Small intestine (tissue), 7 donors: Measurements from ENCODE around the gene LAMA2. TPM values are rescaled to one million over a fixed set of nuclear protein-coding genes. Genes with fewer than 3 reads are reported as not detected.

Experiments
- DNase-seq, 2 donors: peaks; one replicate each; pipeline versions ENCODE4 v3.0.0 to v3.0.0-alpha.2; 2013
- FAIRE-seq: peaks from 2 replicates; lab custom pipeline; 2012; peaks lifted over from hg19 to GRCh38; lab: Jason Lieb, UNC
- H3K27ac ChIP-seq, 3 donors: one replicate each; pipeline ENCODE4 v1.5.1; 2013; ENCODE audit warnings: low read length in 2 of 3, mild to moderate bottlenecking in 2 of 3, control low read depth in 1 of 3, inconsistent platforms in 1 of 3, low read depth in 1 of 3, moderate library complexity in 1 of 3
- H3K27me3 ChIP-seq, 3 donors: one replicate each; pipeline ENCODE4 v1.6.1; 2013; ENCODE audit warnings: low read length in 3 of 3, inconsistent platforms in 1 of 3; ENCODE audit not compliant: control insufficient read depth in 3 of 3, insufficient read depth in 3 of 3
- H3K36me3 ChIP-seq, 3 donors: one replicate each; pipeline ENCODE4 v1.6.1; 2013; ENCODE audit warnings: low read length in 3 of 3, inconsistent platforms in 1 of 3, low read depth in 1 of 3, mild to moderate bottlenecking in 1 of 3, moderate library complexity in 1 of 3; ENCODE audit not compliant: control insufficient read depth in 3 of 3, insufficient read depth in 2 of 3
- H3K4me1 ChIP-seq, 3 donors: one replicate each; pipeline ENCODE4 v1.6.1; 2013; ENCODE audit warnings: low read length in 2 of 3, inconsistent platforms in 1 of 3, low read depth in 1 of 3, mild to moderate bottlenecking in 1 of 3, moderate library complexity in 1 of 3; ENCODE audit not compliant: control insufficient read depth in 3 of 3, insufficient read depth in 2 of 3
- H3K4me3 ChIP-seq, 3 donors: one replicate each; pipeline ENCODE4 v1.5.1; 2013; ENCODE audit warnings: low read length in 3 of 3, control low read depth in 1 of 3, inconsistent platforms in 1 of 3, low read depth in 1 of 3, mild to moderate bottlenecking in 1 of 3, moderate library complexity in 1 of 3
- H3K9me3 ChIP-seq, 2 donors: one replicate each; pipeline ENCODE4 v1.6.1; 2013; ENCODE audit warnings: low read depth in 1 of 2, low read length in 1 of 2; ENCODE audit not compliant: control insufficient read depth in 2 of 2, insufficient read depth in 1 of 2
- WGBS, 3 donors: extraction: QIAGEN DNeasy Blood & Tissue Kit; methylation state at CpG; one replicate each; pipeline ENCODE4 v1.1.7; 2013; 5-methylcytosine and 5-hydroxymethylcytosine counted together
- polyA plus RNA-seq, 4 donors: library from polyadenylated mRNA; stranded (reverse) in 3 of 4; unstranded in 1 of 4; fragments of 200-250 nt in 3 of 4; fragments of 120-200 nt in 1 of 4; gene quantifications; one replicate each; pipeline versions ENCODE4 v1.2.1 to v1.2.3, GENCODE V29; 2013
- donor health status: healthy with polysubstance abuse.
- donor health status: control.
- donor health status: control.
- donor health status: Bipolar disorder and iron deficiency.
- donor health status: healthy.

Gene LAMA2
- polyA plus RNA-seq, 4 donors = 0.67 to 12.7 (median 1.1) TPM

DNA sequence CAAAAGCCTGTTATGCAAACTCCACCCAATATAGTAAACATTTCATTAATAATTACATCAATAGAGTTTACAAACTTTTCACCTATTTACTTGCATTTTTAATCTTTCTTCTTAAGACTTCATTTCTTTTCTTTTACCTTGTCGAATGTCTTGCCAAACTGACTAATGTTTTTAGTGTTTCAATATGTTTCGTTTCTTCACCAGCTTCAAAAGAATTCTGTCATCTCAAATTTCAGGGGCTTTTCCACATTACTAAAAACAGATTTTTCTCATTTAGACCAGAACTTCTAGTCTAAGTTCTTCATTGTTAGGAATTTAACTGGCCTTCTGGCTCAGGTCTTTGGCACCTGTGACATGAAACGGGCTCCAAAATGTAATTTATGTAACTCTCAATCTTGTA is 630.5 kb downstream of the LAMA2 start:
- Histone ChIP-seq H3K36me3 (no peaks in the 10 kb centered on the region), H3K27me3 (no peaks in the 10 kb centered on the region), H3K9me3 (no peaks in the 10 kb centered on the region), H3K27ac (no peak overlapping the region), H3K4me1 (no peaks in the 10 kb centered on the region), H3K4me3 (no peak overlapping the region)
- WGBS, 3 donors = 78 to 86% (median 80%) methylated on average over 3 of the region's 3 CpGs
- no peak for FAIRE-seq
- no peak for DNase-seq

DNA sequence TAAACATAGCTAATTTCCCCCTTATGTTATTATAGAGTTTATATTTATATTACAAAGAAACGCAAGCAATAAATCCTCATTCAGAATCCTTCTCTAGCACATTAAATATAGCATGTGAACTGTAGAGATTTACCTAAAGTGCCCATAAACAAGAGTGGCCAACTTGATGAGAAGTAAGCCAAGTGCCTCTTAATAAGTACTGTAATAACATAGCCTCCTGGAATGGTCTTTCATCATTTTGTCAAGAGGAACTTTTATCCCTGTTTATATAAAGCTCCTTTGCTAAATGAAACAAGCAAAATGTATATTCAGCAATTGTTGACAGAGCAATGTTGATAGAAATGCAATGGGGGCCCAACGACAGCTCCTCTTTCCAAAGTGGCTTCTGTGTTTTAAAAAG is 632.1 kb downstream of the LAMA2 start:
- 79 to 90% (median 87%) methylated on average over 2 of the region's 2 CpGs for WGBS, 3 donors
- FAIRE-seq = no peak

DNA sequence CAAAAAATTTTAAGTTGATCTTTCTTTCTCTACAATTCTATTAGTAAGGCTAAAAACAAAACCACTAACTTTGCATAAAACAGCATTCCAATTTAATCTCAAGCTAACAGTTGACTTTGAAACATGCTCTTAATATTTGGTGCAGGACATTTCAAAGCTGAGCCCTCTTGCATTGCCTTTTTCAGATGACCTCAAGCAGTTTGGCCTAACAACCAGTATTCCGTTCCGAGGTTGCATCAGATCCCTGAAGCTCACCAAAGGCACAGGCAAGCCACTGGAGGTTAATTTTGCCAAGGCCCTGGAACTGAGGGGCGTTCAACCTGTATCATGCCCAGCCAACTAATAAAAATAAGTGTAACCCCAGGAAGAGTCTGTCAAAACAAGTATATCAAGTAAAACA is 633.1 kb downstream of the LAMA2 start:
- H3K27ac ChIP-seq = no peak overlapping the region
- H3K4me3 ChIP-seq = no peak overlapping the region
- FAIRE-seq = no peak
- no peaks in the 10 kb centered on the region for H3K9me3 ChIP-seq
- no peaks in the 10 kb centered on the region for H3K4me1 ChIP-seq
- H3K36me3 ChIP-seq = no peaks in the 10 kb centered on the region
- H3K27me3 ChIP-seq = no peaks in the 10 kb centered on the region
- 95 to 96% (median 95%) methylated on average over 3 of the region's 3 CpGs for WGBS, 3 donors
- no peak for DNase-seq

More for the DNA sequence above, 632.1 kb downstream of the LAMA2 start:
- DNase-seq = no peak
- no peaks in the 10 kb centered on the region for H3K27me3 ChIP-seq
- no peaks in the 10 kb centered on the region for H3K36me3 ChIP-seq
- no peaks in the 10 kb centered on the region for H3K9me3 ChIP-seq
- no peaks in the 10 kb centered on the region for H3K4me1 ChIP-seq
- no peak overlapping the region for H3K4me3 ChIP-seq
- H3K27ac ChIP-seq = no peak overlapping the region

DNA sequence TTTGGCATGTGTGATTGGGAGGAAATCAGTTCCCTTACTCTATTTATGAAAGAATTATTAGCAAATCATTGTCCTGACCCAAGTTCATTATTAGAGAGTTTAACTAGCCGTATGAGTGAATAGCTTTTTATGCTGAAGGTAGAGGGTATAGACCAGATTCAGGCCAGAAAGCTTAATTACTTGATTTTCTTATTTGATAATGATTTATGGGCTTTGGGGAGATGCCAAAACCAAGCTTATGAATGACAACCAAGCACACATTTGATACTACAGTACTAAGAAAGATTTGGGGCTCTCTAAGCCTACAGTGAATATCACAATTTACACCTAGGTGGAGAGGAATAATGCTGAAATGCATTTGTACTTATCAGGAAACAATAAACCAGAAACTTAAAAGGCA is 633.8 kb downstream of the LAMA2 start:
- Histone ChIP-seq H3K4me3 (no peak overlapping the region), H3K27ac (no peak overlapping the region), H3K9me3 (no peaks in the 10 kb centered on the region), H3K27me3 (no peaks in the 10 kb centered on the region), H3K4me1 (no peaks in the 10 kb centered on the region), H3K36me3 (no peaks in the 10 kb centered on the region)
- DNase-seq = no peak
- 36 to 51% (median 41%) methylated on average over 1 of the region's 1 CpG for WGBS, 3 donors
- FAIRE-seq = no peak

DNA sequence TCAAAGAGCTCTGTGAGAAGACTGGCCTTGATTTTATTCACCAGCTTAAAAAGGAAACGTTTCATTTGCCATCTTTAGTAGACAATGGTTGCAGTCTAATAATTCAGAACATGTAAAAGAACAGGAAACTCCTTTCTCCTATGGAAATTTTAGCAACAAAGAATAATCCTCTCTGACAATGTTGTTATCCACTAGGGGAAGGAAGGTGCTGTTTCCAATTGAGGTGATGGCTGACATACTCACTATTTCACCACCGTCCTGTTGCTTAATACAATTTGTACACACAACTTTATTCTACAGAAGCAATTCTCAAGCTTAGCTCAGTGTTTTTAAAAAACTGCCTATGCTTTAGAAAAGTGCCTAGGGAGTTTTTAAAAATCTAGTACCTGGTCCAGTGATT is 634.4 kb downstream of the LAMA2 start:
- no peaks in the 10 kb centered on the region for H3K27me3 ChIP-seq
- H3K4me1 ChIP-seq = no peaks in the 10 kb centered on the region
- WGBS, 3 donors = 55 to 58% (median 56%) methylated on average over 2 of the region's 2 CpGs

DNA sequence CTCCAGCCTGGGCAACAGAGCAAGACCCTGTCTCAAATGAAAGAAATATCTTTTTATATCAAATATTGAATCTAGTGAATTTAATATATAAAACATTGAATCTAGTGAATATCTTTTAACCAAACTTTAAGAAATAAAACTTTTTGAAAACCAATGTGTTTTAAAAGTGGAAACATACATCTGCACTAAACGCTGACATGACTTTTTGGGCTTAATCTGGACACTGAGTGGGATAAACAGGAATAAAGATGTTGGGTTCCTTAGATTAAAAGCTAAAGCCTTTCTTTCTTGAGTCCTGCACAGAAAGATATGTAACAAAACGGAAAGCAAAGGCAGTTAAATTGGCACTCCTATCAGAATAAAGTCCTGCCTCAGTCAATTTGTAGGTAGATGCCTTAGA is 636.8 kb downstream of the LAMA2 start:
- FAIRE-seq = no peak
- WGBS, 3 donors = 94 to 96% (median 94%) methylated on average over 2 of the region's 2 CpGs
- Histone ChIP-seq H3K9me3 (no peaks in the 10 kb centered on the region), H3K4me1 (peaks cover 0 to 3% (median 0%) of the 10 kb centered on the region in 3 donors), H3K27me3 (no peaks in the 10 kb centered on the region), H3K36me3 (no peaks in the 10 kb centered on the region), H3K4me3 (no peak overlapping the region), H3K27ac (no peak overlapping the region)
- DNase-seq = no peak

More for the DNA sequence above, 634.4 kb downstream of the LAMA2 start:
- H3K36me3 ChIP-seq = no peaks in the 10 kb centered on the region
- DNase-seq (no peak), FAIRE-seq (no peak)
- no peaks in the 10 kb centered on the region for H3K9me3 ChIP-seq
- H3K27ac ChIP-seq = no peak overlapping the region
- no peak overlapping the region for H3K4me3 ChIP-seq

DNA sequence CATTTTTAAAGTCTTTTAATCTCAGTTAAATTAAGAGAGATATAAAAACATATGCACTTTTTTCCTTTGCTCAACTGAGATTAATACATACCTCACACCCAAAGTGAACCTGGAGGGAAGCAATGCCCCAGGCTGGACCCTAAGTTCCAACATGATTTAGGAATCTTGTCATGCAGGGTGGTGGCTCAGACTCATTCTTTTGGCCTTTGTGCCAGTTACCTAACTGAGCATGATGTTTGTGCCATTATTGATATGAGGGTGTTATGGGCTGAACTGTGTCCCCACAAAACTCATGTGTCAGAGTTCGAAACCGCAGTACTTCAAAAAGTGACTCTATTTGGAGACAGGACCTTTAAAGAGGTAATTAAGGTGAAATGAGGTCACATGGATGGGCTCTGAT is 639.0 kb downstream of the LAMA2 start:
- H3K27ac ChIP-seq = no peak overlapping the region
- WGBS, 3 donors = 42 to 48% (median 47%) methylated on average over 2 of the region's 2 CpGs
- no peaks in the 10 kb centered on the region for H3K9me3 ChIP-seq
- no peak for DNase-seq
- no peaks in the 10 kb centered on the region for H3K36me3 ChIP-seq
- no peak for FAIRE-seq
- no peak overlapping the region for H3K4me3 ChIP-seq
- H3K4me1 ChIP-seq = peaks cover 0 to 3% (median 0%) of the 10 kb centered on the region in 3 donors
- no peaks in the 10 kb centered on the region for H3K27me3 ChIP-seq

DNA sequence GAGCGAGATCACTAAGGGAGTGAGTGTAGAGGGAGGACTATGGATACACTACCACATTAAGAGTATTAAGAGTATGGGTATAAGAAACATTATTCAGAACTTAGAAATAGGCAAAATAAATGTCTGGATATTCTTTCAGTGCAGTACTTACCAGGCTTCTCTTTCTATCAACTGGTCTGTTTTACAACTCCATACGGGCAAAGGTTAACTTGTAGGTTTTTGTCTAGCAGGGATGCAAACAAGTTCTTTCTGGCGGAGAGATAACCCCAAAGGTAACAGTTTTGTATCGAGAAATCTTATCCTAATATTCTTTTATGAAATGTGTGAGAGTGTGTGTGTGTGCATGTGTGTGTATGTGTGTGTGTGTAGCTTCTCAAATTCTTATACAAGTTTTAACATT is 640.9 kb downstream of the LAMA2 start:
- Histone ChIP-seq H3K9me3 (no peaks in the 10 kb centered on the region), H3K4me1 (peaks cover 0 to 3% (median 0%) of the 10 kb centered on the region in 3 donors), H3K36me3 (no peaks in the 10 kb centered on the region), H3K27me3 (no peaks in the 10 kb centered on the region), H3K4me3 (no peak overlapping the region), H3K27ac (no peak overlapping the region)
- no peak for FAIRE-seq
- DNase-seq = peak; percentile 52 to 59
- 37 to 69% (median 45%) methylated on average over 4 of the region's 4 CpGs for whole genome bisulfite sequencing, 3 donors

DNA sequence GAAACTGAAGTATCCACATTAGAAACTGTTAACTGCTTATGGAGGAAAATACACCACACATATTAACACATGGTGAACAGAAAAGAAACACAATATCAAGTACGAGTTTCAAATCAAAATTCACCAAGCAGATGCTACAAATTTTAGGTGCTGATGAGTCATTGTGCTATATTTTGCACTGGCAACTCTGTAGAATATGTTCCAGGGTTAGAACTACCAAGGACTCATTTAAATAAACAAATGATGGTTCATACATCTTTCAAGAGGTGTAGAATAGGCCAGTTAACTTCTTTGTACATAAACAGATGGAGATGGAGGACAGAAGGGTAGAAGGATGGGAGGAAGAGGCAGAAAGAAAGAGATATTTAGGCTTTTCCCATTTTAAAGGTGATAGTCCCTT is 642.1 kb downstream of the LAMA2 start:
- Histone ChIP-seq H3K9me3 (no peaks in the 10 kb centered on the region), H3K4me3 (no peak overlapping the region), H3K4me1 (peaks cover 0 to 3% (median 0%) of the 10 kb centered on the region in 3 donors), H3K27ac (no peak overlapping the region), H3K27me3 (no peaks in the 10 kb centered on the region), H3K36me3 (no peaks in the 10 kb centered on the region)
- 75 to 90% (median 85%) methylated on average over 1 of the region's 1 CpG for WGBS, 3 donors
- DNase-seq (no peak), FAIRE-seq (no peak)
